ENCODE data around the gene RRM1.
"Not testable (repeated sequence)": the region's sequence is repeated elsewhere in the genome, so short reads cannot be mapped to it uniquely, and the experiment has no call there.

The RRM1 gene

DNA sequence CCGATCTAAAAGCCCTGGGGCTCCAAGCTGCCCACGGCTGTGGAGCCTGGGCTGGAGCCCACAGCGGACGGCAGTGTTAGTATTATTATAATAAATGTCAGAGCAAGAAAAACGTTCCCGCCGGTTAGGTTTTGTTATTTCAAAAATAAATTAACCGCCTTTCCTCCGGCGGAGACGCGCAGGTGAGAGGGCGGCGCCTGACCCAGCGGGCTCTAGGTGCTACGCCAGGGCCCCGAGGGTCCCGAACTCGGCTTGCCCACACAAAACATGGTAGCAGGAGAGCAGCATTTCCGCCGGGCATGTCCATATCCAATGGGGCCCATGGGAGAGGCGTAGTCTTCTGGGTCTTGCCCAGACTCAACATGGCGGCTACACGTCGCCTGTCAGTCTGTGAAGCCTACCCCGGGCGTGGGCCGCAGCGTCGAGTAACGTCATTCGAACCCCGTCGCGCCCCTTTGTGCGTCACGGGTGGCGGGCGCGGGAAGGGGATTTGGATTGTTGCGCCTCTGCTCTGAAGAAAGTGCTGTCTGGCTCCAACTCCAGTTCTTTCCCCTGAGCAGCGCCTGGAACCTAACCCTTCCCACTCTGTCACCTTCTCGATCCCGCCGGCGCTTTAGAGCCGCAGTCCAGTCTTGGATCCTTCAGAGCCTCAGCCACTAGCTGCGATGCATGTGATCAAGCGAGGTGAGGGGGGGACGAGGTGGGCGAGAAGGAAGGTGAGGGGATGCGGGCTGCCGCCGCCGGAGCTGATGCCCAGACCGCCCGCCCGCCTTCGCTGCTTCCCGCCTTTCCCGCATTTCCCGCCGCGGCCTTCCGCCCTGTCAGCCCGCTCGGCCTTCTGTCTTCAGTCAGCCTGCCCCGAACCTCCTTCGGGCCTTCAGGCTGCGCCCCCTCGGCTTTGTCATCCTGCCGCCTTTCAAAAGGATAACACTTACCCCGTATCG is at the start of gene RRM1:
Gene RRM1, plus strand, starts transcription at position 452 of the 944 bp plus-strand sequence. Its CDS starts 214 bp downstream, at position 666.
- TF ChIP-seq, protein P1, sequence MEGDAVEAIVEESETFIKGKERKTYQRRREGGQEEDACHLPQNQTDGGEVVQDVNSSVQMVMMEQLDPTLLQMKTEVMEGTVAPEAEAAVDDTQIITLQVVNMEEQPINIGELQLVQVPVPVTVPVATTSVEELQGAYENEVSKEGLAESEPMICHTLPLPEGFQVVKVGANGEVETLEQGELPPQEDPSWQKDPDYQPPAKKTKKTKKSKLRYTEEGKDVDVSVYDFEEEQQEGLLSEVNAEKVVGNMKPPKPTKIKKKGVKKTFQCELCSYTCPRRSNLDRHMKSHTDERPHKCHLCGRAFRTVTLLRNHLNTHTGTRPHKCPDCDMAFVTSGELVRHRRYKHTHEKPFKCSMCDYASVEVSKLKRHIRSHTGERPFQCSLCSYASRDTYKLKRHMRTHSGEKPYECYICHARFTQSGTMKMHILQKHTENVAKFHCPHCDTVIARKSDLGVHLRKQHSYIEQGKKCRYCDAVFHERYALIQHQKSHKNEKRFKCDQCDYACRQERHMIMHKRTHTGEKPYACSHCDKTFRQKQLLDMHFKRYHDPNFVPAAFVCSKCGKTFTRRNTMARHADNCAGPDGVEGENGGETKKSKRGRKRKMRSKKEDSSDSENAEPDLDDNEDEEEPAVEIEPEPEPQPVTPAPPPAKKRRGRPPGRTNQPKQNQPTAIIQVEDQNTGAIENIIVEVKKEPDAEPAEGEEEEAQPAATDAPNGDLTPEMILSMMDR (IDR thresholded peaks at IDR 0.05; ENCODE audit: insufficient read depth, low read depth, low read length, missing control alignments) = no peak
- H3K4me3 ChIP-seq (ENCODE audit: low read length) = peak within 1 kb of the TSS; percentile 95
- peak; percentile 95 for DNase-seq (ENCODE audit: low read depth)

DNA sequence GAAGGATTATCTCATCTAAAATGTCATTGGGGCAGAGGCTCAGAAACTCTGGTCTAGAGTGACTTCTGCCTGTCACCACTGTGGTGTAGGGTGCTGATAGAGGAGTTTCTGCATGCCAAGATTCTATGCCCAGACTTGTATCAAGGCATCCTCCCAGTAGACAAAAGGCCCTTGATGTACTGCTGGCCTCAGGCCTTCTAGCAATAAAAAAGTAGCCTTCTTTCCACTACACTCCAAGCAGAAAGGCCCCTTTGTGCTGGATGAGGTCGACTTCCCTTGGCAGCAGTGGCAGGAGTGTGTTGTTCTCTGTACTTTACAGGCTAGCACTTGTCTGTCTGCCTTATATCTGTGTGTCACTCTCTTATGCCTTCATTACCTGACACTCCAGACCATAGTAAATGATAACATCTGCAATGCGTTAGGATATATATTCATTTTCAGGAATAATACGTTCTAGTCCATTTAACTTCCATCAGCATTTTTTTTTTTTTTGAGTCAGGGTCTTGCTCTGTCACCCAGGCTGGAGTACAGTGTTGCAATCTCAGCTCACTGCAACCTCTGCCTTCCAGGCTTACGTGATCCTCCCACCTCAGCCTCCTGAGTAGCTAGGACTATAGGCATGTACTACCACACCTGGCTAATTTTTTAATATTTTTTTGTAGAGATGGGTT is 49.5 kb upstream of the RRM1 start:
- H3K4me3 ChIP-seq (ENCODE audit: low read length) = no peak overlapping the region

DNA sequence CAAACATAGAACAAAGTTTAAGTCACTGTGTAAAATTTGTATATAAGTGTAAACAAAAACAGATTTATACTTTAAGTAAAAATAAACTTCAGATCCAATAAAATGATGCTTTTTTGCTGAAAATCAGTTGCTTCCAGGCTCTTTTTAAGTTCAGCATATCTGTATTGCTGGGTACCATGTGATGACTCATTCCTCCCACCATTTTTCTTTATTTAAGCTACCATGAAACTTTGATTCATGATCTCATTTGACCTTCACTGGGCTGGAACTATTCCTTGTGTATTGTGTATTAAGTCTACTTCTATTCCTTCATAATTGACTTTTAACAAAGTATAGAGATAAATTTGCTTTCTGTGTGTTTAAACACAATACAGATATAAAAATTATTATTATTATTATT is 46.3 kb upstream of the RRM1 start:
- TF ChIP-seq, protein P1 (IDR thresholded peaks at IDR 0.05; ENCODE audit: insufficient read depth, low read depth, low read length, missing control alignments) = no peak
- DNase-seq (ENCODE audit: low read depth) = no peak
- H3K4me3 ChIP-seq (ENCODE audit: low read length) = no peak overlapping the region

More for the DNA sequence above, 49.5 kb upstream of the RRM1 start:
- peak; percentile 88 for DNase-seq (ENCODE audit: low read depth)
- TF ChIP-seq, protein P1 (IDR thresholded peaks at IDR 0.05; ENCODE audit: insufficient read depth, low read depth, low read length, missing control alignments) = no peak

DNA sequence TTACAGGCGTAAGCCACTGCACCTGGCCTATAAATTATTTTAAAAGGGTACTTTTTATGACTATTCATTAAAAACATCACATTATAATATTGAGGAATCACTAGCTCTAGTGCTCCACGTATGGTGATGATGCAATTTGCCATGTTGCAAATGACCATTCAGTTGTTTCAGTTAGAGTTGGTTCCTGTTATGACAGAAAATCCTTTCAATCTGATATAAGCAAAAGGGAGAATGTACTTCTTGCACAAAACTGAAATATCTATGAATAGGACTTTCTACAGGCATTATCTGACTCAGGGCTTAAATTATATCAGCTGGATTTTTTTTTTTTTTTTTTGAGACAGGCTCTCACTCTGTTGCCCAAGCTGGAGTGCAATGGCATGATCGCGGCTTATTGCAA is 45.6 kb upstream of the RRM1 start:
- no peak for DNase-seq (ENCODE audit: low read depth)
- TF ChIP-seq, protein P1 (IDR thresholded peaks at IDR 0.05; ENCODE audit: insufficient read depth, low read depth, low read length, missing control alignments) = no peak
- H3K4me3 ChIP-seq (ENCODE audit: low read length) = no peak overlapping the region

DNA sequence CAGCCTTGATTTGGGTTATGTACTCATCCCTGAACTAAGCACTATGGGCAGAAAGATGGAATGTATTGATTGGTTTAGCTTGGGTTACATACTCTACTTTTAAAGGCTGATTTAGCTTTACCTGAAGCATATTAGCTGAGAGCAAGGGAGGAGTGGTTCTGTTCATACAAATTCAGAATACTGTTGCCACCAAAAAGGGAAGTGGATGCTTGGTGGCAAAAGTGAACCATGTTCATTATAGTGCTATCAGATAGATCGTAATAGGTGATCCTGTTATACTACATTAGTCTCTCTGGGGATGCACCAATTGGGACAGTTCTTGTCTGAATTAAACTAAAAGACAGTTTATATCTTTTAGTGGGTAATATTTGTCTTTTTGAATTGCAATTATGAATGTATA is 44.5 kb upstream of the RRM1 start:
- TF ChIP-seq, protein P1 (IDR thresholded peaks at IDR 0.05; ENCODE audit: insufficient read depth, low read depth, low read length, missing control alignments) = no peak
- no peak for DNase-seq (ENCODE audit: low read depth)
- H3K4me3 ChIP-seq (ENCODE audit: low read length) = no peak overlapping the region

DNA sequence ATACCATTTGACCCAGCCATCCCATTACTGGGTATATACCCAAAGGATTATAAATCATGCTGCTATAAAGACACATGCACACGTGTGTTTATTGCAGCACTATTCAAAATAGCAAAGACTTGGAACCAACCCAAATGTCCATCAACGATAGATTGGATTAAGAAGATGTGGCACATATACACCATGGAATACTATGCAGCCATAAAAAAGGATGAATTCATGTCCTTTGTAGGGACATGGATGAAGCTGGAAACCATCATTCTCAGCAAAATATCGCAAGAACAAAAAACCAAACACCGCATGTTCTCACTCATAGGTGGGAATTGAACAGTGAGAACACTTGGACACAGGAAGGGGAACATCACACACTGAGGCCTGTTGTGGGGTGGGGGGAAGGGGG is 41.4 kb upstream of the RRM1 start:
- H3K4me3 ChIP-seq (ENCODE audit: low read length); DNase-seq (ENCODE audit: low read depth): not testable (repeated sequence)

DNA sequence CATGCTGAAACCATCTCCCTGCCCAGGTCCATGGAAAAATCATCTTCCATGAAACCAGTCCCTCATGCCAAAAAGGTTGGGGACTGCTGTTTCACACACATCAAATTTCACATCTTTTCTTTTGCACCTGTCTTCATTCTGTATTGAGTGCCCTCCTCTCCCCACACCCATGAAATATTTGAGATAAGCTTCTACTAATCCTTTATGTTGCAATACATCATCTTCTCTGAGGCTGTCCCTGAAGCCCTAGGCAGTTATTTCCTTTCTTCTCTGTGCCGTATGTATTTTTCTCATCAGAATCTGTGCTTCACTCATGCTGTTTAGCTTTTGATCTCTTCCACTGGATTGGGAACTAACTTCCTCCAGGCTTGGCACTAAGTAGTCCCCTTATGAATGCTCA is 40.0 kb upstream of the RRM1 start:
- TF ChIP-seq, protein P1 (IDR thresholded peaks at IDR 0.05; ENCODE audit: insufficient read depth, low read depth, low read length, missing control alignments) = no peak
- DNase-seq (ENCODE audit: low read depth) = no peak
- no peak overlapping the region for H3K4me3 ChIP-seq (ENCODE audit: low read length)
